Measurements from ENCODE around the gene ZNF599. TPM values are rescaled to one million over a fixed set of nuclear protein-coding genes. Genes with fewer than 3 reads are reported as not detected.
"Not testable (repeated sequence)": the region's sequence is repeated elsewhere in the genome, so short reads cannot be mapped to it uniquely, and the experiment has no call there.

Gene ZNF599
- total RNA-seq, 1 donor from 2014 or later = 4.6 TPM

DNA sequence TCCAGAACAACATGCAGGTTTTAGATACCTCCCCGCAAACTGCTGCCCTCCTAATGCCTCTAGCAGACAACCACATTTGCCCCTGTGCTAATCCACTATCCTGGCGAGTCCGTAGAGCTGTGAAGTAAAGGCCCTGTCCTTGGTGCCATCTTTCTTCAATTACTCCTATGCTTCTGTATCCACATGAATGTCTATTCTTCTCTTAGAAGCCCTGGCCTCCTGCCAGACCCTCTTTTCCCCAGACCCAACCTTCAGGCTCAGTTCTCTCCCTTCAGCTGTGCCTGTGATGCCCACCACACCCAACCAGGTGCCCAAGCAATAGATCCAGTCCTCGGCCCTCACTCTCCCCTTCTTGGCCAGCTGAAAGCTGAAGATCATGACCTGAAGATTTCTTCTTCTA, 31.1 kb upstream of the ZNF599 start:
- Histone ChIP-seq H3K36me3 (ENCODE audit: control insufficient read depth, insufficient read depth, low read length) (no peaks in the 10 kb centered on the region), H3K27me3 (ENCODE audit: control insufficient read depth, insufficient read depth, low read length) (no peaks in the 10 kb centered on the region), H3K4me3 (ENCODE audit: low read depth, low read length) (no peak overlapping the region)
- TF ChIP-seq, protein P1, sequence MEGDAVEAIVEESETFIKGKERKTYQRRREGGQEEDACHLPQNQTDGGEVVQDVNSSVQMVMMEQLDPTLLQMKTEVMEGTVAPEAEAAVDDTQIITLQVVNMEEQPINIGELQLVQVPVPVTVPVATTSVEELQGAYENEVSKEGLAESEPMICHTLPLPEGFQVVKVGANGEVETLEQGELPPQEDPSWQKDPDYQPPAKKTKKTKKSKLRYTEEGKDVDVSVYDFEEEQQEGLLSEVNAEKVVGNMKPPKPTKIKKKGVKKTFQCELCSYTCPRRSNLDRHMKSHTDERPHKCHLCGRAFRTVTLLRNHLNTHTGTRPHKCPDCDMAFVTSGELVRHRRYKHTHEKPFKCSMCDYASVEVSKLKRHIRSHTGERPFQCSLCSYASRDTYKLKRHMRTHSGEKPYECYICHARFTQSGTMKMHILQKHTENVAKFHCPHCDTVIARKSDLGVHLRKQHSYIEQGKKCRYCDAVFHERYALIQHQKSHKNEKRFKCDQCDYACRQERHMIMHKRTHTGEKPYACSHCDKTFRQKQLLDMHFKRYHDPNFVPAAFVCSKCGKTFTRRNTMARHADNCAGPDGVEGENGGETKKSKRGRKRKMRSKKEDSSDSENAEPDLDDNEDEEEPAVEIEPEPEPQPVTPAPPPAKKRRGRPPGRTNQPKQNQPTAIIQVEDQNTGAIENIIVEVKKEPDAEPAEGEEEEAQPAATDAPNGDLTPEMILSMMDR (IDR thresholded peaks at IDR 0.05; ENCODE audit: insufficient read depth, low read length, poor library complexity, severe bottlenecking) = no peak
- no peak for DNase-seq (ENCODE audit: low read depth)

DNA sequence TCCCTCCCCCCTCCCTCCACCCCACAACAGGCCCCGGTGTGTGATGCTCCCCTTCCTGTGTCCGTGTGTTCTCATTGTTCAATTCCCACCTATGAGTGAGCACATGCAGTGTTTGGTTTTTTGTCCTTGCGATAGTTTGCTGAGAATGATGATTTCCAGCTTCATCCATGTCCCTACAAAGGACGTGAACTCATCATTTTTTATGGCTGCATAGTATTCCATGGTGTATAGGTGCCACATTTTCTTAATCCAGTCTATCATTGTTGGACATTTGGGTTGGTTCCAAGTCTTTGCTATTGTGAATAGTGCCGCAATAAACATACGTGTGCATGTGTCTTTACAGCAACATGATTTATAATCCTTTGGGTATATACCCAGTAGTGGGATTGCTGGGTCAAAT, 23.9 kb upstream of the ZNF599 start:
- H3K36me3 ChIP-seq (ENCODE audit: control insufficient read depth, insufficient read depth, low read length); DNase-seq (ENCODE audit: low read depth); H3K4me3 ChIP-seq (ENCODE audit: low read depth, low read length); H3K27me3 ChIP-seq (ENCODE audit: control insufficient read depth, insufficient read depth, low read length): not testable (repeated sequence)

DNA sequence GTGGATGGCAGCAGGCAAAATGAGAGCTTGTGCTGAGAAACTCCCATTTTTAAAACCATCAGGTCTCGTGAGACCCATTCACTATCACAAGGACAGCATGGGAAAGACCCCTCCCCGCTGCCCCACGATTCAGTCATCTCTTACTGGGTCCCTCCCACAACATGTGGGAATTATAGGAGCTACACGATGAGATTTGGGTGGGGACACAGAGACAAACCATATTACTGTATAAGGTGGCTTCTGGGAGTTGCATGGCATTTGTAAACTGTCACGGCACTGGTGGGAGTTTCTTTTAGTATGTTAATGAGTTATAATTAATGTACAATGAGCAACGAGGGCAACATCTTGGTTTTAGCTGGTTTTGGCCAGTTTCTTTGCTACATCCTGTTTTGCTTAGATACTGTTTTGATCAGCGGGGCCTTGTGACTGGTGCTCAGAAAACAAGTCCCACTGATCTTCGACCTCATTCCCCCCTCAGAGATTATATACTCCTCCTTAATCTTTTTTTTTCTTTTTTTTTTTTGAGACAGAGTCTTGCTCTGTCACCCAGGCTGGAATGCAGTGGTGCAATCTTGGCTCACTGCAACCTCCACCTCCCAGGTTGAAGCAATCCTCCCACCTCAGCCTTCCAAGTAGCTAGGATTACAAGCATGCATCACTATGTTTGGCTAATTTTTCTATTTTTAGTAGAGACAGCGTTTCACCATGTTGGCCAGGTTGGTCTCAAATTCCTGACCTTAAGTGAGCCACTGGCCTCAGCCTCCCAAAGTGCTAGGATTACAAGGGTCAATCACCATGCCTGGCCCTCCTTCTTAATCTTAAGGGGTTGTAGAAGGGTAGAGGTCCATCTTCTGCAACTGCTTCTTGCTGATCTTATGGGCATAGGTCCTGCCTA, 21.3 kb upstream of the ZNF599 start:
- Histone ChIP-seq H3K4me3 (ENCODE audit: low read depth, low read length) (no peak overlapping the region), H3K27me3 (ENCODE audit: control insufficient read depth, insufficient read depth, low read length) (no peaks in the 10 kb centered on the region), H3K36me3 (ENCODE audit: control insufficient read depth, insufficient read depth, low read length) (no peaks in the 10 kb centered on the region)
- TF ChIP-seq, protein P1 (IDR thresholded peaks at IDR 0.05; ENCODE audit: insufficient read depth, low read length, poor library complexity, severe bottlenecking) = no peak
- no peak for DNase-seq (ENCODE audit: low read depth)

DNA sequence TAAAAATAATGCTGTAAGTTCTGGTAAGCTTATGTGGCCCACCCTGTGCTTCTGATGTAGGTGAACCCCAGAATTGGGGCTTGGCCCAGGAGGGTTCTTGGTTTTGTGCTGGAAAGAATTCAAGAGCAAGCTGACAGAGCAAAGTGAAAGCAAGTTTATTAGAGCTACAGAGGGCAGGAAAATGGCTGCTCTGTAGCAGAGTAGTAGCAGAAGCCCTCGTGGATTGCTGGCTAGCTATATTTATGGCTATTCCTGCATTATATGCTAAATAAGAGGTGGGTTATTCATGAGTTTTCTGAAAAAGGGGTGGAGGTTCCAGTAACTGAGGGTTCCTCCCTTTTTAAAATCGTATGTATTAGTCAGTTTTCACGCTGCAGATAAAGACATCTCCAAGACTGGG, 20.6 kb upstream of the ZNF599 start:
- Histone ChIP-seq H3K36me3 (ENCODE audit: control insufficient read depth, insufficient read depth, low read length) (no peaks in the 10 kb centered on the region), H3K4me3 (ENCODE audit: low read depth, low read length) (no peak overlapping the region), H3K27me3 (ENCODE audit: control insufficient read depth, insufficient read depth, low read length) (no peaks in the 10 kb centered on the region)
- TF ChIP-seq, protein P1 (IDR thresholded peaks at IDR 0.05; ENCODE audit: insufficient read depth, low read length, poor library complexity, severe bottlenecking) = no peak
- DNase-seq (ENCODE audit: low read depth) = no peak

DNA sequence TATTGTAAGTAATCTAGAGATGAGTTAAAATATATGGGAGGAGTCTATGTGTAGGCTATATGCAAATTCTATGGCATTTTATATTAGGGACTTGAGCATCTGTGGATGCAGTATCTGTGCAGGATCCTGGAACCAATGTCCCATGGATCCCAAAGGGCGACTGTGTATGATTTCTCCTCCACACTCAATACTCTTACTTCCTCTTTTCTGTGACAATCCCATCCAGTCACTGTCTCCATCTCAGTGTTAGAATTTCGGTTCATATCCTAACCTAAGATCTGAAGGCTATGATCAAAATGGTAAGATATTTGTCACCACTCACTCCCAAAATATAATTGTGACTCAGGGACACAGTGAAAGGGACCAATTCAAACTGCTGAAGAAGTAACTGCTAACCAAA, 15.1 kb upstream of the ZNF599 start:
- TF ChIP-seq, protein P1 (IDR thresholded peaks at IDR 0.05; ENCODE audit: insufficient read depth, low read length, poor library complexity, severe bottlenecking) = no peak
- Histone ChIP-seq H3K27me3 (ENCODE audit: control insufficient read depth, insufficient read depth, low read length) (no peaks in the 10 kb centered on the region), H3K36me3 (ENCODE audit: control insufficient read depth, insufficient read depth, low read length) (no peaks in the 10 kb centered on the region), H3K4me3 (ENCODE audit: low read depth, low read length) (no peak overlapping the region)
- DNase-seq (ENCODE audit: low read depth) = no peak

DNA sequence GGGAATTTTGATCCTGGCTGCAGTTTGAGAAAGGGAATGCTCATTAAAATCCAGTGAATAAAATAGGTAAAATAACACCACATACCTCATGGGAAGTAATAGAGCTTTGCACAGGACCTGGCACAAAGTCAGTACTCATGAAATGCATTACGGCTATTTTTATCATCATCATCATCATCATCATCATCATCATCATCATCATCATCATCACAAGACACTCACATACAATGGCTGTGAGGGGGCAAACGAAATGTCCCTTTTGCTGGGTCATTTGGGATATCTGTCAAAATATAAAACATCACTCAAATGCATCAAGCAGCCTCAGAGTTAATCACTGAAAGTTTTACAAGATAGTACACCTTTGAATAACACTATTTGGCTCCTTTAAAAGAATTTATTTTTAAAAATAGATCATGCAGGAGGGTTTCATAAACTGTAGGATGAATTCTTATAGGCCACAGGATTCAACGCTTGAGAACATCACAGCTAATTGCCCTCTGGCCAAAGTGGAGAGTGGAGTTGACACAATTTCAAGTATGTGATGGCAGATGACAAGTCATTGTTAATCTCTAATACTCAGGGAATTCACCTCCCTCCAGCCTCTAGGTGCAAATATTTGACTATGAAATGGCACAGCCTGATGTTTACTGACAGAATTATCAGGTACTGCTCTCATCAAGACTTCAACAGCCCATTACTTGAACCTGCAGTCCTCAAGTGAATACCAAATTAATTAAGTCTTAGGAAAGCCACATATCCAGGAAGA, 14.2 kb upstream of the ZNF599 start:
- DNase-seq (ENCODE audit: low read depth) = no peak
- H3K4me3 ChIP-seq (ENCODE audit: low read depth, low read length) = no peak overlapping the region
- no peaks in the 10 kb centered on the region for H3K27me3 ChIP-seq (ENCODE audit: control insufficient read depth, insufficient read depth, low read length)
- TF ChIP-seq, protein P1 (IDR thresholded peaks at IDR 0.05; ENCODE audit: insufficient read depth, low read length, poor library complexity, severe bottlenecking) = no peak
- no peaks in the 10 kb centered on the region for H3K36me3 ChIP-seq (ENCODE audit: control insufficient read depth, insufficient read depth, low read length)

Measured in kidney epithelial cell (primary cell).